ENCODE measurements around the gene EXPH5.

DNA sequence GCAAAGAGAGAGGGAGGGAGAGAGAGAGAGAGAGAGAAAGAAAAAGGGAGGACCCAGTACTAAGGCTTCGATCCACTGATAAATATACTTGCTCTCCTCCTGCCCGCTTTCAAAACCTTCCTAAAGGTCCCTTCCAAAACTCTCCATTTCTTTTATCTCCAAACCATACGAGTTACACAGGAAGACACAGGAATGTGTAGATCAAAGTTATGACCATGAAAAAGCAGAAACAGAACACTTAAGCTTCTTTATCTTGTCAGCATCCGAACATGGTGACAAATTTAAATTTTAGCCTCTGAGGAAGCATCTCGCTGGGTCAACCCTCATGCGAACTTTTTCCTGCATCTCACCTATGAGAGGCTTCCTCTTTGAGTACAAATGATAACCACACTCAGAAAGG is 66.2 kb downstream of the EXPH5 start:
- TF ChIP-seq, protein P1, sequence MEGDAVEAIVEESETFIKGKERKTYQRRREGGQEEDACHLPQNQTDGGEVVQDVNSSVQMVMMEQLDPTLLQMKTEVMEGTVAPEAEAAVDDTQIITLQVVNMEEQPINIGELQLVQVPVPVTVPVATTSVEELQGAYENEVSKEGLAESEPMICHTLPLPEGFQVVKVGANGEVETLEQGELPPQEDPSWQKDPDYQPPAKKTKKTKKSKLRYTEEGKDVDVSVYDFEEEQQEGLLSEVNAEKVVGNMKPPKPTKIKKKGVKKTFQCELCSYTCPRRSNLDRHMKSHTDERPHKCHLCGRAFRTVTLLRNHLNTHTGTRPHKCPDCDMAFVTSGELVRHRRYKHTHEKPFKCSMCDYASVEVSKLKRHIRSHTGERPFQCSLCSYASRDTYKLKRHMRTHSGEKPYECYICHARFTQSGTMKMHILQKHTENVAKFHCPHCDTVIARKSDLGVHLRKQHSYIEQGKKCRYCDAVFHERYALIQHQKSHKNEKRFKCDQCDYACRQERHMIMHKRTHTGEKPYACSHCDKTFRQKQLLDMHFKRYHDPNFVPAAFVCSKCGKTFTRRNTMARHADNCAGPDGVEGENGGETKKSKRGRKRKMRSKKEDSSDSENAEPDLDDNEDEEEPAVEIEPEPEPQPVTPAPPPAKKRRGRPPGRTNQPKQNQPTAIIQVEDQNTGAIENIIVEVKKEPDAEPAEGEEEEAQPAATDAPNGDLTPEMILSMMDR (IDR thresholded peaks at IDR 0.05) = no peak
- no peak for TF ChIP-seq POLR2A (IDR thresholded peaks at IDR 0.05)

Data from body of pancreas (tissue), 4 donors.